MM.1S (cell line): ENCODE data around the gene RABEPK.

Source experiments
- CTCF ChIP-seq: fragments of 300-600 bp; sonication (generic); IDR thresholded peaks from 2 replicates; pipeline ENCODE4 v1.5.1; 2016; ENCODE audit warnings: antibody characterized with exemption, low read length, mixed read lengths
- EZH2phosphoT487 ChIP-seq: fragments of 300-600 bp; sonication (generic); IDR thresholded peaks from 2 replicates; pipeline ENCODE4 v1.6.1; 2018; ENCODE audit warnings: antibody characterized with exemption, low read length

GRCh38 chr9:125238127-125238914 is 38.0 kb downstream of the RABEPK start:
- no peak for TF ChIP-seq CTCF
- TF ChIP-seq EZH2phosphoT487, result no peak
